Measurements from ENCODE around the gene INTU. TPM values are rescaled to one million over a fixed set of nuclear protein-coding genes. Genes with fewer than 3 reads are reported as not detected.

INTU gene
- total RNA-seq, result 22.3 and 24.3 TPM in 2 replicates

DNA sequence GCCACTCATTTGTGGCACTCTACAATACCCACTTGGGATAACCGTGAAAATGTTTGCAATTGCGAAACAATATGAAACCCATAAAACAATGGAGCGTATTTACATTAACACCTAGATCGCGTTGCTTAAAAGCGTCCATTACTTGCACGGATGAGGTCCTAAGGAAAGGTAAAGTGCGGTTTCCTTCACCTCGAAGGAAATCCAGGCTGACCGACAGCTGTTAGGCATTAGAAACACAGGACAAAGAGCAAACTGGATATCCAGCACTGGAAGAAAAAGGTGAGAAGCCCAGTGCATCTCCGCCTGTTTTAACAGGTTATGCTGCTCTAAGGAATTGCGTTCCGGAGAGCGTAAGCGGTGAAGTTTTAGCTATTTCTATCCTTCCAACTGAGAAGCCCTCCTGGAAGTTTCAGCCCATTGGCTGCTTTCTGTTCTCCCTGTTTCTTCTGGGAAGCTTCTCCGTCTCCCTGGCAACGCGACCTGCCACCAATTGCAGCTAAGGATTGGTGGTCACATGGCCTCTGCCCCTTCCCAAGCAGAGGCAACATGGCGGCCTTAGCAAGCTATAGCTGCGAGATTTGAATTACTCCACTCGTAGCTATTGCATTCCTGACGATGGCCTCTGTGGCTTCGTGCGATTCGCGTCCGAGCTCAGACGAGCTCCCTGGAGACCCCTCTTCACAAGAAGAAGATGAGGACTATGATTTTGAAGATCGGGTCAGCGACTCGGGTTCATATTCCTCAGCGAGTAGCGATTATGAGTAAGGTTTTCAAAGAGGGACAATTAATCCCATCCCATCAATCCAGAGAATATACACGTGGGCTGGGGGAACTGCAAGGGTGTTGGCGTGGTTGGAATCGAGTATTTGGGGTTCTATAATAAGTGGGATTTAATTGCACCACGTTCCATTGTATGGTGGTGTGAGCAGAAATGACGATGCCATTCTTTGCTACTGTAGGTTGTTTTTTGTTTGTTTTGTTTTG lies at the start of gene INTU:
Gene INTU (plus strand): TSS at position 538 of the 984 bp plus-strand sequence. CDS start 78 bp downstream, at position 616.

DNA sequence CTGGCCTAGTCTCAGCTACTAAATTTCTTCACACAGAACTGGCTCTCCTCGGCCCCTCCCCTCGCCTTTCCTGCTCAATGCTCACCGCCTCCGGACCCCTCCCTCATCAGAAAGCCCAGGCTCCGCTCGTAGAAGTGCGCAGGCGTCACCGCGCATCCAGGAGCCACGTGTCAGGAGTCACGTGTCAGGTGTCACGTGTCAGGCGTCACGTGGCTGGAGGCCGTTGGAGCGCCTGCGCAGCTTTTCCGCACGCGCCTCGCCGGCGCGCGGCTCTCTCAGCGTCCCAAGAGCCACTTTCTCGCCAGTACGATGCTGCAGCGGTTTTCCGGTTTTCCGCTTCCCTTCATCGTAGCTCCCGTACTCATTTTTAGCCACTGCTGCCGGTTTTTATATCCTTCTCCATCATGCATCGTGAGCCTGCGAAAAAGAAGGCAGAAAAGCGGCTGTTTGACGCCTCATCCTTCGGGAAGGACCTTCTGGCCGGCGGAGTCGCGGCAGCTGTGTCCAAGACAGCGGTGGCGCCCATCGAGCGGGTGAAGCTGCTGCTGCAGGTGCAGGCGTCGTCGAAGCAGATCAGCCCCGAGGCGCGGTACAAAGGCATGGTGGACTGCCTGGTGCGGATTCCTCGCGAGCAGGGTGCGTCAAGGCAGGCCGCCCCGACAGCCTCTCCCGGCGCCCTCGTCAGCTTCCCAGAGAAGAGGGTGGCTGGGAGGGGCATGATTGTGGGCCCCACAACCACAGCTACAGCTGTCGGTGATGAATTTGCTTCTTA lies 97.6 kb downstream of the INTU start, which contains the start of gene SLC25A31:
Gene SLC25A31 (plus strand): TSS at position 259 of the 772 bp plus-strand sequence. CDS start 146 bp downstream, at position 405.

Other genes with a start within 250 kb of the INTU start
- 0.09 TPM in 1 of 2 replicates, not detected in the other for gene SLC25A31, start 97.4 kb downstream of the INTU start, total RNA-seq
- 11.0 and 21.2 TPM in 2 replicates for gene HSPA4L, start 149.4 kb downstream of the INTU start, total RNA-seq
- gene PLK4, start 247.9 kb downstream of the INTU start, total RNA-seq, result 1.5 and 11.0 TPM in 2 replicates

Measured in smooth muscle cell of the umbilical artery (primary cell).